ENCODE measurements around the gene MOB1A. TPM values are rescaled to one million over a fixed set of nuclear protein-coding genes. Genes with fewer than 3 reads are reported as not detected.

Gene MOB1A
- total RNA-seq, 1 experiment from 2014 or later: 88.2 TPM

DNA sequence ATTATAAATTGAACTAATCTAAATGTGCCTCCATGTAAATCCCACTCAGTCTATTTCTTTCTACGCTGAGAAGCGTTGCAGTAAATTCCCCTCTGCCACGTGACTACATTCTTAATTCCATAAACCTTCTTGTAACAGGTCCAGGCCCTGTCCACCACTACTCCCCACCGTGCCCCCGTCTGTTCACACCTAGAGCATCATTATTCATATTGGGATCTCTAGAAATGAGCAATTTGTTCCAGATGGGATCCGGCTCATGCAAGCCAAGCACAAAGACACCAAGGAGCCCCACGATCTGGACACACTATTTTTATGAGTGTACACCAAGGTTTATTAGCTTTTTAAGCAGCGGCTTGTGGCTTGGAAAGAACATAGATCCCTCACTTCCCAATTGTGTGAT lies 69.1 kb downstream of the MOB1A start (continued):
- TF ChIP-seq, protein P1, sequence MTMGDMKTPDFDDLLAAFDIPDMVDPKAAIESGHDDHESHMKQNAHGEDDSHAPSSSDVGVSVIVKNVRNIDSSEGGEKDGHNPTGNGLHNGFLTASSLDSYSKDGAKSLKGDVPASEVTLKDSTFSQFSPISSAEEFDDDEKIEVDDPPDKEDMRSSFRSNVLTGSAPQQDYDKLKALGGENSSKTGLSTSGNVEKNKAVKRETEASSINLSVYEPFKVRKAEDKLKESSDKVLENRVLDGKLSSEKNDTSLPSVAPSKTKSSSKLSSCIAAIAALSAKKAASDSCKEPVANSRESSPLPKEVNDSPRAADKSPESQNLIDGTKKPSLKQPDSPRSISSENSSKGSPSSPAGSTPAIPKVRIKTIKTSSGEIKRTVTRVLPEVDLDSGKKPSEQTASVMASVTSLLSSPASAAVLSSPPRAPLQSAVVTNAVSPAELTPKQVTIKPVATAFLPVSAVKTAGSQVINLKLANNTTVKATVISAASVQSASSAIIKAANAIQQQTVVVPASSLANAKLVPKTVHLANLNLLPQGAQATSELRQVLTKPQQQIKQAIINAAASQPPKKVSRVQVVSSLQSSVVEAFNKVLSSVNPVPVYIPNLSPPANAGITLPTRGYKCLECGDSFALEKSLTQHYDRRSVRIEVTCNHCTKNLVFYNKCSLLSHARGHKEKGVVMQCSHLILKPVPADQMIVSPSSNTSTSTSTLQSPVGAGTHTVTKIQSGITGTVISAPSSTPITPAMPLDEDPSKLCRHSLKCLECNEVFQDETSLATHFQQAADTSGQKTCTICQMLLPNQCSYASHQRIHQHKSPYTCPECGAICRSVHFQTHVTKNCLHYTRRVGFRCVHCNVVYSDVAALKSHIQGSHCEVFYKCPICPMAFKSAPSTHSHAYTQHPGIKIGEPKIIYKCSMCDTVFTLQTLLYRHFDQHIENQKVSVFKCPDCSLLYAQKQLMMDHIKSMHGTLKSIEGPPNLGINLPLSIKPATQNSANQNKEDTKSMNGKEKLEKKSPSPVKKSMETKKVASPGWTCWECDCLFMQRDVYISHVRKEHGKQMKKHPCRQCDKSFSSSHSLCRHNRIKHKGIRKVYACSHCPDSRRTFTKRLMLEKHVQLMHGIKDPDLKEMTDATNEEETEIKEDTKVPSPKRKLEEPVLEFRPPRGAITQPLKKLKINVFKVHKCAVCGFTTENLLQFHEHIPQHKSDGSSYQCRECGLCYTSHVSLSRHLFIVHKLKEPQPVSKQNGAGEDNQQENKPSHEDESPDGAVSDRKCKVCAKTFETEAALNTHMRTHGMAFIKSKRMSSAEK (CRISPR knock-in tag; IDR thresholded peaks at IDR 0.05; ENCODE audit: borderline replicate concordance): no peak
- TF ChIP-seq, protein P2, sequence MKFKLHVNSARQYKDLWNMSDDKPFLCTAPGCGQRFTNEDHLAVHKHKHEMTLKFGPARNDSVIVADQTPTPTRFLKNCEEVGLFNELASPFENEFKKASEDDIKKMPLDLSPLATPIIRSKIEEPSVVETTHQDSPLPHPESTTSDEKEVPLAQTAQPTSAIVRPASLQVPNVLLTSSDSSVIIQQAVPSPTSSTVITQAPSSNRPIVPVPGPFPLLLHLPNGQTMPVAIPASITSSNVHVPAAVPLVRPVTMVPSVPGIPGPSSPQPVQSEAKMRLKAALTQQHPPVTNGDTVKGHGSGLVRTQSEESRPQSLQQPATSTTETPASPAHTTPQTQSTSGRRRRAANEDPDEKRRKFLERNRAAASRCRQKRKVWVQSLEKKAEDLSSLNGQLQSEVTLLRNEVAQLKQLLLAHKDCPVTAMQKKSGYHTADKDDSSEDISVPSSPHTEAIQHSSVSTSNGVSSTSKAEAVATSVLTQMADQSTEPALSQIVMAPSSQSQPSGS (CRISPR knock-in tag; IDR thresholded peaks at IDR 0.05; ENCODE audit: borderline replicate concordance, low read depth): no peak

DNA sequence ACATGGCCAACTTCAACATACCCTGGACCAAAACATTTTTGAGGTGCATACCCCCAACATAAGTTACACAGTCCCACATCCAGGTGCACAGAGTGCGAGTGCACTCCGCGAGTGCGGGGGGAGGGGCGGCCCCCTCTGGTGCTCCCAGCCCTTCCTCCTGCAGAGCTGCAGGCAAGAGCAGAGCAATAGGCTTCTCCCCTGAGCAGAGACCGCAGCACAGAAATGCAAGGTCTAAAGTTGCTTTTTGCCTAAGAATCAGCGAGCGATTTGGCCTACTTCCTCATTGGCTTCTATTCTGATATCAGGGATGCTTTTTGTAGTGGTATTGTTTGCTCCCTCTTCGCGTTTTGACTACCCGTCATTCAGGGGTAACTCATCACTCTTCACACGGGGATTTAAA lies 71.6 kb downstream of the MOB1A start:
- Mint-ChIP-seq H3K27me3 (ENCODE audit: low read depth) (no peaks in the 10 kb centered on the region), H3K4me3 (peak overlapping the region; percentile 56), H3K36me3 (no peaks in the 10 kb centered on the region; the same call in 1 of the 2 replicates), H3K9me3 (no peaks in the 10 kb centered on the region), H3K4me1 (peaks cover 27% of the 10 kb centered on the region), H3K27ac (peak overlapping the region; percentile 90)
- TF ChIP-seq, protein P3, sequence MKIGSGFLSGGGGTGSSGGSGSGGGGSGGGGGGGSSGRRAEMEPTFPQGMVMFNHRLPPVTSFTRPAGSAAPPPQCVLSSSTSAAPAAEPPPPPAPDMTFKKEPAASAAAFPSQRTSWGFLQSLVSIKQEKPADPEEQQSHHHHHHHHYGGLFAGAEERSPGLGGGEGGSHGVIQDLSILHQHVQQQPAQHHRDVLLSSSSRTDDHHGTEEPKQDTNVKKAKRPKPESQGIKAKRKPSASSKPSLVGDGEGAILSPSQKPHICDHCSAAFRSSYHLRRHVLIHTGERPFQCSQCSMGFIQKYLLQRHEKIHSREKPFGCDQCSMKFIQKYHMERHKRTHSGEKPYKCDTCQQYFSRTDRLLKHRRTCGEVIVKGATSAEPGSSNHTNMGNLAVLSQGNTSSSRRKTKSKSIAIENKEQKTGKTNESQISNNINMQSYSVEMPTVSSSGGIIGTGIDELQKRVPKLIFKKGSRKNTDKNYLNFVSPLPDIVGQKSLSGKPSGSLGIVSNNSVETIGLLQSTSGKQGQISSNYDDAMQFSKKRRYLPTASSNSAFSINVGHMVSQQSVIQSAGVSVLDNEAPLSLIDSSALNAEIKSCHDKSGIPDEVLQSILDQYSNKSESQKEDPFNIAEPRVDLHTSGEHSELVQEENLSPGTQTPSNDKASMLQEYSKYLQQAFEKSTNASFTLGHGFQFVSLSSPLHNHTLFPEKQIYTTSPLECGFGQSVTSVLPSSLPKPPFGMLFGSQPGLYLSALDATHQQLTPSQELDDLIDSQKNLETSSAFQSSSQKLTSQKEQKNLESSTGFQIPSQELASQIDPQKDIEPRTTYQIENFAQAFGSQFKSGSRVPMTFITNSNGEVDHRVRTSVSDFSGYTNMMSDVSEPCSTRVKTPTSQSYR (CRISPR knock-in tag; IDR thresholded peaks at IDR 0.05): peak; percentile 82
- TF ChIP-seq ZNF423 (CRISPR knock-in tag; IDR thresholded peaks at IDR 0.05) (0 out of 2 replicates have a peak, but pooled peaks have one; percentile 41), NR2C2 (CRISPR knock-in tag; IDR thresholded peaks at IDR 0.05) (no peak), PRRX2 (CRISPR knock-in tag; IDR thresholded peaks at IDR 0.05) (no peak)
- TF ChIP-seq, protein P4, sequence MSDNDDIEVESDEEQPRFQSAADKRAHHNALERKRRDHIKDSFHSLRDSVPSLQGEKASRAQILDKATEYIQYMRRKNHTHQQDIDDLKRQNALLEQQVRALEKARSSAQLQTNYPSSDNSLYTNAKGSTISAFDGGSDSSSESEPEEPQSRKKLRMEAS (CRISPR knock-in tag; IDR thresholded peaks at IDR 0.05): no peak
- TF ChIP-seq, protein P5, sequence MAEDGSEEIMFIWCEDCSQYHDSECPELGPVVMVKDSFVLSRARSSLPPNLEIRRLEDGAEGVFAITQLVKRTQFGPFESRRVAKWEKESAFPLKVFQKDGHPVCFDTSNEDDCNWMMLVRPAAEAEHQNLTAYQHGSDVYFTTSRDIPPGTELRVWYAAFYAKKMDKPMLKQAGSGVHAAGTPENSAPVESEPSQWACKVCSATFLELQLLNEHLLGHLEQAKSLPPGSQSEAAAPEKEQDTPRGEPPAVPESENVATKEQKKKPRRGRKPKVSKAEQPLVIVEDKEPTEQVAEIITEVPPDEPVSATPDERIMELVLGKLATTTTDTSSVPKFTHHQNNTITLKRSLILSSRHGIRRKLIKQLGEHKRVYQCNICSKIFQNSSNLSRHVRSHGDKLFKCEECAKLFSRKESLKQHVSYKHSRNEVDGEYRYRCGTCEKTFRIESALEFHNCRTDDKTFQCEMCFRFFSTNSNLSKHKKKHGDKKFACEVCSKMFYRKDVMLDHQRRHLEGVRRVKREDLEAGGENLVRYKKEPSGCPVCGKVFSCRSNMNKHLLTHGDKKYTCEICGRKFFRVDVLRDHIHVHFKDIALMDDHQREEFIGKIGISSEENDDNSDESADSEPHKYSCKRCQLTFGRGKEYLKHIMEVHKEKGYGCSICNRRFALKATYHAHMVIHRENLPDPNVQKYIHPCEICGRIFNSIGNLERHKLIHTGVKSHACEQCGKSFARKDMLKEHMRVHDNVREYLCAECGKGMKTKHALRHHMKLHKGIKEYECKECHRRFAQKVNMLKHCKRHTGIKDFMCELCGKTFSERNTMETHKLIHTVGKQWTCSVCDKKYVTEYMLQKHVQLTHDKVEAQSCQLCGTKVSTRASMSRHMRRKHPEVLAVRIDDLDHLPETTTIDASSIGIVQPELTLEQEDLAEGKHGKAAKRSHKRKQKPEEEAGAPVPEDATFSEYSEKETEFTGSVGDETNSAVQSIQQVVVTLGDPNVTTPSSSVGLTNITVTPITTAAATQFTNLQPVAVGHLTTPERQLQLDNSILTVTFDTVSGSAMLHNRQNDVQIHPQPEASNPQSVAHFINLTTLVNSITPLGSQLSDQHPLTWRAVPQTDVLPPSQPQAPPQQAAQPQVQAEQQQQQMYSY (CRISPR knock-in tag; IDR thresholded peaks at IDR 0.05): no peak
- TF ChIP-seq, protein P6, sequence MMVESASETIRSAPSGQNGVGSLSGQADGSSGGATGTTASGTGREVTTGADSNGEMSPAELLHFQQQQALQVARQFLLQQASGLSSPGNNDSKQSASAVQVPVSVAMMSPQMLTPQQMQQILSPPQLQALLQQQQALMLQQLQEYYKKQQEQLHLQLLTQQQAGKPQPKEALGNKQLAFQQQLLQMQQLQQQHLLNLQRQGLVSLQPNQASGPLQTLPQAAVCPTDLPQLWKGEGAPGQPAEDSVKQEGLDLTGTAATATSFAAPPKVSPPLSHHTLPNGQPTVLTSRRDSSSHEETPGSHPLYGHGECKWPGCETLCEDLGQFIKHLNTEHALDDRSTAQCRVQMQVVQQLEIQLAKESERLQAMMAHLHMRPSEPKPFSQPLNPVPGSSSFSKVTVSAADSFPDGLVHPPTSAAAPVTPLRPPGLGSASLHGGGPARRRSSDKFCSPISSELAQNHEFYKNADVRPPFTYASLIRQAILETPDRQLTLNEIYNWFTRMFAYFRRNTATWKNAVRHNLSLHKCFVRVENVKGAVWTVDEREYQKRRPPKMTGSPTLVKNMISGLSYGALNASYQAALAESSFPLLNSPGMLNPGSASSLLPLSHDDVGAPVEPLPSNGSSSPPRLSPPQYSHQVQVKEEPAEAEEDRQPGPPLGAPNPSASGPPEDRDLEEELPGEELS (CRISPR knock-in tag; IDR thresholded peaks at IDR 0.05): no peak
- POLR2A ChIA-PET: interaction anchor here (1.5 kb wide), 1 partner anchor 13 kb away, joined by 4 read pairs; no protein-coding TSS in a partner anchor
- peak; percentile 88 for ATAC-seq
- peak; percentile 65 for DNase-seq (ENCODE audit: low spot score)
- CTCF ChIA-PET: interaction anchor here (0.7 to 2.7 kb wide), 6 partner anchors 13 to 279 kb away, joined by 3 to 13 read pairs (median 4); no protein-coding TSS in a partner anchor
